ENCODE results near the gene PRR20B.
"Not testable (repeated sequence)": the region's sequence is repeated elsewhere in the genome, so short reads cannot be mapped to it uniquely, and the experiment has no call there.

The PRR20B gene

DNA sequence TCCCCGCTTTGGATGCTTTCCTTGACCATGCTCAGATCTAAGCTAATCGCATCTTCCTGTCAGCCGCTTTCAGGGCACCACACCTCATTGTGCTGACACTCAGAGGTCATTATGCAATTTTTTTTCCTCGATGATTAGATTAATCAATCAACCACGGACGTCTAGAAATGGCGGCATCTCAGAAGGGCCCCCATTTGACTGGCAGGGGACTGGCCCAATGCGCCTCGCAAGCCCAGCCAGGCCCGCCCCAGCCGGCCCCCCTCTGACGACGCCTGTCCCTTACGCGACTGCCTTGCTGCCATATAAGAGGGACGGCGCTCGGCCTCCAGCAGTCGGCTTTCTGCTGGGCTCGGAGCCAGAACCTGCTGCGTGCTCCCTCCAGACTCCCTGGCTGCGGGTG is at the start of gene PRR20B:
Gene PRR20B (plus strand): TSS at position 301 of the 400 bp plus-strand sequence. CDS start 387 bp downstream, outside the sequence.
- not testable (repeated sequence) for DNase-seq (ENCODE audit: low read depth)

DNA sequence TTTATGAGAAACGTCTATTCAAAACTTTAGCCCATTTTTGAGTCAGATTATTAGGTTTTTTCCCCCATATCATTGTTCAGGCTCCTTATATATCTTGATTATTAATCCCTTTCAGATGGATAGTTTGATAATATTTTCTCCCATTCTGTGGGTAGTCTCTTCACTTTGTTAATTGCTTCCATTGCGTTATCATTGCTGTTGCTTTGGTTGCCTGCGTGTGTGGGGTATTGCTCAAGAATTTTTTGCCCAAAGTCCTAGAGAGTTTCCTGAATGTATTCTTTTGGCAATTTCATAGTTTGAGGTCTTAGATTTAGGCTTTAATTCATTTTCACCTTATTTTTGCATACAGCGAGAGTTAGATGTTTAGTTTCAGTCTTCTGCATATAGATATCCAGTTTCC is 32.3 kb upstream of the PRR20B start:
- no peak for DNase-seq (ENCODE audit: low read depth)

DNA sequence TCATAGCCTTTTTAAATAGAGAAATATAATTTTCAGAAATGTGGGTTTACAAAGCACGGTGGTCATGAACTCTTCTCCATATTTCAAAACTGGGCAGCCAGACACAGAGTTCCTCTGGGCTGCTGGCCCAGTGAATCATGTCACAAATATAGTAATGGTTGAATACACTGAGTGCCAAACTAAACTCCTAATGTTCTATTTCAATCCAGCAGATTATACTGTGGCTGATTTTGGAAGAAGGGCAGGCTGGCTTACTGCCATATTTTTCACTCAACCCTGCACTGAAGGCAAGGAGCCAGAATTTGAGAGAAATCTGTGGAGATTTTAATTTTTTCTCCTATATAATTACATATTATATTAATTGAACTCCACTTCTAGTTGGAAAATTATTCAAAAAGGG is 23.6 kb upstream of the PRR20B start:
- no peak for DNase-seq (ENCODE audit: low read depth)

DNA sequence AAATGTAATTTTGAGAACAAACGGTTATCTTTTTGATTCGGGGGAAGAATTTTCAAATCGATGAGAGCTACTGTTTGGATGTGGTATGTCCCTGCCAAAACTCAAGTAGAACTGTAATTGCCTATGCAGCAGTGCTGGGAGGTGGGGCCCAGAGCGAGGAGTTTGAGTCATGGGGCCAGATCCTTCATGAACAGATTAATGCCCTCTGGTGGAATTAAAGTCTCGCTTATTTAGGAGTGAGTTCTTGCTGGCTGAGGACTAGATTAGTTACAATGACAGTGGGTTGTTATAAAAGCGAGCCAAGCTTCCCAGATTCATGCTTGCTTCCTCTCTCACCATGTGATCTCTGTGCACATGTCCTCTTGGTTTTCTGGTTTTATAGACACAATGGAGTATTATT is 18.4 kb upstream of the PRR20B start:
- no peak for DNase-seq (ENCODE audit: low read depth)

DNA sequence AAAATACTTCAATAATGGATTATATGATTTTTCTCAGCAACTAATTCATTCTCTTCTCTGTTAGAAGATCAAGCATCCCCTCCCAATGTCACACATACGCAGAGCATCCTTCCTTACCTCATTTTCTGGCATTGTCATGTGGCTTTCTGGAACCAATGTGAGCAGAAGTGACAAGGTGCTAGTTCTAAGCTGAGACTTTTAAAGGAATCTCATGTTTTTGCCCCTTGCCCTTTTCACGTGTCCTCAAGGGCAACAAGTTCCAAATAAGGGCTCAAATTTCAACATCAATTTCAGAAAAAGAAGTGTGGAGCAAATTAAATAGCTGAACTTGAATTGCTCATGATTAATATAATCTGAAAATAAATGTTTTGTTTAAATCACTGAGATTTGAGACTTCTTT is 11.2 kb upstream of the PRR20B start:
- no peak for DNase-seq (ENCODE audit: low read depth)

DNA sequence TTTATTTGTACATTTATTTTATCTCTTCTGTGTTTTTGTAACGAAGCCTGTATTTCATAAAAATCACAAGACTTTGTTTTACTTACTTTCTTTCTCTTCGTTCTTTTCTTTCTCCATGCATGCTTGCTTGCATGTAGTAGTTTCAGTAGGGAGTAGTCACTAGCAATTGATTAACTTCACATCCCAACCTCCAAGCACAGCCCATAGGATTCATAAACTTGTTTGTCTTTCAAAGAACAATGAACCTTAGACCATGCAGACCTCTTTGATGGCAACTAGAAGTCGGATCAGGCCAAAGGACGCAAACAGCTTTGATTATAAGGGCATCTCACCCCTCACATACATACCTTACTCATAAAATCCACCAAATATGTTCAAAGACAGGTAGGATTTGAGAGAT is 9.7 kb upstream of the PRR20B start:
- DNase-seq (ENCODE audit: low read depth): no peak

DNA sequence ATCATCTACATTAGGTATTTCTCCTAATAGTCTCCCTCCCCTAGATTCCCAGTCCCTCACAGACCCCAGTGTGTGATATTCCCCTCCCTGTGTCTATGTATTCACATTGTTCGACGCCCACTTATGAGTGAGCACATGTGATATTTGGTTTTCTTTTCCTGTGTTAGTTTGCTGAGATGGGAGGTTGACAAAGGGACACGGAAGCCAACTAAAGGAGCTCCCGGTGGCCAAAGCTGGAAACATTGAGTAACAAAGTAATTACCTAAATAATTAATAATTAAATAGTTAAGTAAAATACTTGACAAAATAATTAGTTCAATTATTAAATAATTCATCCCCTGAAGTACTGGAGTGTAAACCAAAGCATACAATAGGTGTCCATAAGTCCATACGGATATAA is 8.3 kb upstream of the PRR20B start:
- no peak for DNase-seq (ENCODE audit: low read depth)

DNA sequence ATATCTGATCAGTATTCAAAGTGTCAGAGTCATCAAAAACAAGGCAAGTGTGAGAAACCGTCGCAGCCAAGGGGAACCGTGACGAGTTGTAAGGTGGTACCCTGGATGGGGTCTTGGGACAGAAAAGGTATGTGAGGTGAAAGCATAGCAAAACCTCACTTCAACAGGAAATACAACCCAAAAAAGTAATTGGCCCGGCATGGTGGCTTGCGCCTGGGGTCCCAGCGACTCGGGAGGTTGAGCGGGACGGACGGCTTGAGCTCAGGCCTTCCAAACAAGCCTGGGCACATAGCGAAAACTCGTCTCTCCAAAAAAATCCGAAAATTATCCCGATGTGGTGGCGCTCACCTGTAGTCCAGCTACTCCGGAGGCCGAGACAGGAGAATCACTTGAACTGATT is 7.5 kb upstream of the PRR20B start:
- not testable (repeated sequence) for DNase-seq (ENCODE audit: low read depth)

DNA sequence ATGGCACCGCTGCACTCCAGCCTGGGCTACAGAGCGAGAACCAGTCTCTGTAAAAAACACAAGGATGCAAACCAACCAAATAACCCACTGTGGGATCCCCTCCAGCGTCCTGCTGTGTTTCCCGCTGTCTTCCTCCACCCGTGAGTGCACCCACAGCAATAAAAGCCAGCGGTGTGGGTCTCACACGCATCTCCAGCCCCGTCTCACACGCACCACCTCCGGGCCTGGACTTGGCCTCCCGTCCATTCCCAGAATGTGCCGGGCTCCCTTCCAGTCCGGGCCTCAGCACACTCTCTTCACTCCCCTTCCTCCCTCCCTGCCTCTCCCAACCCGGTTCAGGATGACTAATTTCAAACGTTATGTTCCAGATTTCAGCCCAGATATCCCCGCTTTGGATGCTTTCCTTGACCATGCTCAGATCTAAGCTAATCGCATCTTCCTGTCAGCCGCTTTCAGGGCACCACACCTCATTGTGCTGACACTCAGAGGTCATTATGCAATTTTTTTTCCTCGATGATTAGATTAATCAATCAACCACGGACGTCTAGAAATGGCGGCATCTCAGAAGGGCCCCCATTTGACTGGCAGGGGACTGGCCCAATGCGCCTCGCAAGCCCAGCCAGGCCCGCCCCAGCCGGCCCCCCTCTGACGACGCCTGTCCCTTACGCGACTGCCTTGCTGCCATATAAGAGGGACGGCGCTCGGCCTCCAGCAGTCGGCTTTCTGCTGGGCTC is 6.9 kb upstream of the PRR20B start, which contains the start of gene PRR20A:
Gene PRR20A (plus strand): TSS at position 684 of the 734 bp plus-strand sequence. CDS start 387 bp downstream, outside the sequence.
- not testable (repeated sequence) for DNase-seq (ENCODE audit: low read depth)

DNA sequence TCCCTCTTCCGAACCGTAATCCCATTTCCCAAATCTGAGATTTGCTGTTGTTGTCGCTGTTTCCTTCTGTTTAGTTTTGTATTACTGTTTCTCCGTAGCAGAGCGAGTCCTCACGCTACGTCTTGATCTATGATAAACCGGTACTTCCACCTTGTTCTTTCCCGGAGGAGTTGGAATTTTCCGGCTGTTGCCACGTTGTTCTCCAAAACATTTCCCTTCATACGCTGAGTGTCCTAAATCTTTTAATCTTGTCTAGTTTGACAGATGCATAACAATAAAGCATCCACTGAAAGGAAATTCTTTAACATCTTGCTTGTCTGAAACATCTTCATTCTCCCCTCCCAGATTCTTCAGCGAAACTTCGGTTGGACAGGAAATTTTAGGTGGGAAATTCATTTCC is 818 bp downstream of the PRR20B start:
- DNase-seq (ENCODE audit: low read depth): not testable (repeated sequence)

DNA sequence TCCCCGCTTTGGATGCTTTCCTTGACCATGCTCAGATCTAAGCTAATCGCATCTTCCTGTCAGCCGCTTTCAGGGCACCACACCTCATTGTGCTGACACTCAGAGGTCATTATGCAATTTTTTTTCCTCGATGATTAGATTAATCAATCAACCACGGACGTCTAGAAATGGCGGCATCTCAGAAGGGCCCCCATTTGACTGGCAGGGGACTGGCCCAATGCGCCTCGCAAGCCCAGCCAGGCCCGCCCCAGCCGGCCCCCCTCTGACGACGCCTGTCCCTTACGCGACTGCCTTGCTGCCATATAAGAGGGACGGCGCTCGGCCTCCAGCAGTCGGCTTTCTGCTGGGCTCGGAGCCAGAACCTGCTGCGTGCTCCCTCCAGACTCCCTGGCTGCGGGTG is 6.5 kb downstream of the PRR20B start, which contains the start of gene PRR20C:
Gene PRR20C (plus strand): TSS at position 301 of the 400 bp plus-strand sequence. CDS start 387 bp downstream, outside the sequence.
- DNase-seq (ENCODE audit: low read depth): not testable (repeated sequence)

DNA sequence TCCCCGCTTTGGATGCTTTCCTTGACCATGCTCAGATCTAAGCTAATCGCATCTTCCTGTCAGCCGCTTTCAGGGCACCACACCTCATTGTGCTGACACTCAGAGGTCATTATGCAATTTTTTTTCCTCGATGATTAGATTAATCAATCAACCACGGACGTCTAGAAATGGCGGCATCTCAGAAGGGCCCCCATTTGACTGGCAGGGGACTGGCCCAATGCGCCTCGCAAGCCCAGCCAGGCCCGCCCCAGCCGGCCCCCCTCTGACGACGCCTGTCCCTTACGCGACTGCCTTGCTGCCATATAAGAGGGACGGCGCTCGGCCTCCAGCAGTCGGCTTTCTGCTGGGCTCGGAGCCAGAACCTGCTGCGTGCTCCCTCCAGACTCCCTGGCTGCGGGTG is 13.0 kb downstream of the PRR20B start, which contains the start of gene PRR20D:
Gene PRR20D (plus strand): TSS at position 301 of the 400 bp plus-strand sequence. CDS start 387 bp downstream, outside the sequence.
- not testable (repeated sequence) for DNase-seq (ENCODE audit: low read depth)

DNA sequence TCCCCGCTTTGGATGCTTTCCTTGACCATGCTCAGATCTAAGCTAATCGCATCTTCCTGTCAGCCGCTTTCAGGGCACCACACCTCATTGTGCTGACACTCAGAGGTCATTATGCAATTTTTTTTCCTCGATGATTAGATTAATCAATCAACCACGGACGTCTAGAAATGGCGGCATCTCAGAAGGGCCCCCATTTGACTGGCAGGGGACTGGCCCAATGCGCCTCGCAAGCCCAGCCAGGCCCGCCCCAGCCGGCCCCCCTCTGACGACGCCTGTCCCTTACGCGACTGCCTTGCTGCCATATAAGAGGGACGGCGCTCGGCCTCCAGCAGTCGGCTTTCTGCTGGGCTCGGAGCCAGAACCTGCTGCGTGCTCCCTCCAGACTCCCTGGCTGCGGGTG is 19.6 kb downstream of the PRR20B start, which contains the start of gene PRR20E:
Gene PRR20E (plus strand): TSS at position 301 of the 400 bp plus-strand sequence. CDS start 387 bp downstream, outside the sequence.
- not testable (repeated sequence) for DNase-seq (ENCODE audit: low read depth)

DNA sequence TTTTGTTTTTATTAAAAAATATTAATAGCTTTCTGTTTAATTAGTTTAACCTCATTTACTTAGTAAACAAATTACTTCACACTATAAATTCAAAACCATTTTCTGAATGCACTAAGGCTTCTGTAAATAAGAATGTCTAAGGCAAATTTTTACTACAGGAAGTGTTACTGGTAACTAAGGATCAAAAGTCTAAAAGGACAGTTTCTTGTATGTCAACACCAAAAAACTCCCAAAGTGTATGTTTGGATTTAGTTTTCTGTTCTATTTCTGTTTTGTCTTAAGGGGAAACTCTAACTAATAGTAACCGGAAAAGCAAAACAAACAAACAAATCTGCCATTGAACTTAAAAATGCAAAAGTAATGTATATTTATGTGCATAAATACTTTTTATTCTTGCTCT is 44.4 kb downstream of the PRR20B start:
- no peak for DNase-seq (ENCODE audit: low read depth)

All from stimulated activated CD4-positive, alpha-beta T cell treated with anti-CD3 and anti-CD28 coated beads, Interleukin-2, amount 100 ng/mL, for 4 hours (primary cell).